Smooth muscle cell (in vitro differentiated cells): ENCODE results near the gene ZAR1. TPM values are rescaled to one million over a fixed set of nuclear protein-coding genes. Genes with fewer than 3 reads are reported as not detected.

Experiments used
- DNase-seq: peaks from one replicate; lab custom pipeline; 2025; ENCODE audit not compliant: unreplicated experiment; lab: John Stamatoyannopoulos, UW
- H2AFZ ChIP-seq: fragments of 200-600 bp; sonication (generic); 2 replicates; pipeline ENCODE4 v1.6.0; 2016; ENCODE audit warnings: antibody characterized with exemption, low read depth, mild to moderate bottlenecking
- H3F3A ChIP-seq: fragments of 200-600 bp; sonication (generic); 2 replicates; pipeline ENCODE4 v1.6.0; 2017; ENCODE audit warnings: antibody characterized with exemption, low read depth
- H3K27ac ChIP-seq: fragments of 200-600 bp; sonication (generic); 2 replicates; pipeline ENCODE4 v1.5.1; 2016; ENCODE audit warnings: low read depth, mild to moderate bottlenecking
- H3K27me3 ChIP-seq: fragments of 200-600 bp; sonication (generic); 2 replicates; pipeline ENCODE4 v1.6.1; 2016; ENCODE audit warnings: low read depth, mild to moderate bottlenecking
- H3K36me3 ChIP-seq: fragments of 200-600 bp; sonication (generic); 2 replicates; pipeline ENCODE4 v1.5.1; 2016; ENCODE audit warnings: low read depth
- H3K4me1 ChIP-seq: fragments of 200-600 bp; sonication (generic); 2 replicates; pipeline ENCODE4 v1.5.1; 2016; ENCODE audit warnings: low read depth
- H3K4me2 ChIP-seq: fragments of 200-600 bp; sonication (generic); 2 replicates; pipeline ENCODE4 v1.6.0; 2016; ENCODE audit warnings: mild to moderate bottlenecking
- H3K4me3 ChIP-seq: fragments of 200-600 bp; sonication (generic); 2 replicates; pipeline ENCODE4 v1.5.1; 2016; ENCODE audit warnings: mild to moderate bottlenecking
- H3K79me2 ChIP-seq: fragments of 200-600 bp; sonication (generic); 2 replicates; pipeline ENCODE4 v1.6.0; 2016; ENCODE audit warnings: low read depth, mild to moderate bottlenecking
- H3K9ac ChIP-seq: fragments of 200-600 bp; sonication (generic); 2 replicates; pipeline ENCODE4 v1.6.0; 2016; ENCODE audit warnings: low read depth
- H3K9me3 ChIP-seq: fragments of 200-600 bp; sonication (generic); replicated peaks from 2 replicates; pipeline ENCODE4 v1.5.1; 2016; ENCODE audit warnings: low read depth
- H4K20me1 ChIP-seq: fragments of 200-600 bp; sonication (generic); 2 replicates; pipeline ENCODE4 v1.6.0; 2016; ENCODE audit warnings: low read depth
- CTCF ChIP-seq: fragments of 200-600 bp; sonication (generic); IDR thresholded peaks from 2 replicates; pipeline ENCODE4 v1.5.1; 2017; ENCODE audit warnings: borderline replicate concordance, mild to moderate bottlenecking, antibody characterized with exemption; ENCODE audit not compliant: insufficient read depth, poor library complexity, severe bottlenecking
- WGBS: methylation state at CpG from one replicate; pipeline ENCODE4 v1.1.7; 2016; ENCODE audit warnings: low lambda C conversion rate; 5-methylcytosine and 5-hydroxymethylcytosine counted together
- polyA plus RNA-seq: library from polyadenylated mRNA; unstranded; fragments of >200 nt; fragmentation: Nextera tagmentation; extraction: Ambion mirVana; gene quantifications from 2 replicates; pipeline ENCODE4 v1.2.1, GENCODE V29; 2016
- total RNA-seq: library from RNA; depleted of rRNA; stranded (reverse); fragments of >200 nt; gene quantifications from 2 replicates; pipeline ENCODE4 v1.2.3, GENCODE V29; 2014

ZAR1 gene
- total and polyA plus RNA-seq, 2 experiments from 2014 or later, result not detected

- Histone ChIP-seq H3K27ac (no peak overlapping the region), H3K9me3 (no peaks in the 10 kb centered on the region), H3K4me2 (peak overlapping the region; percentile 54), H3K27me3 (peaks cover 82% of the 10 kb centered on the region), H3F3A (no peaks in the 10 kb centered on the region), H4K20me1 (no peaks in the 10 kb centered on the region), H2AFZ (no peak overlapping the region), H3K4me3 (peak overlapping the region; percentile 35), H3K79me2 (no peaks in the 10 kb centered on the region), H3K4me1 (no peaks in the 10 kb centered on the region), H3K9ac (no peak overlapping the region), H3K36me3 (no peaks in the 10 kb centered on the region)
- no peak for DNase-seq
- WGBS, result 13% methylated on average over 70 of the region's 104 CpGs
- TF ChIP-seq CTCF, result no peak
These were observed 845 bp downstream of the ZAR1 start for GRCh38 chr4:48490680-48491513.

GRCh38 chr4:48491514-48492176 lies 1.6 kb downstream of the ZAR1 start:
- no peak overlapping the region for H3K27ac ChIP-seq
- H3F3A ChIP-seq, result no peaks in the 10 kb centered on the region
- H3K9me3 ChIP-seq, result no peaks in the 10 kb centered on the region
- no peaks in the 10 kb centered on the region for H3K79me2 ChIP-seq
- H3K4me1 ChIP-seq, result no peaks in the 10 kb centered on the region
- TF ChIP-seq CTCF, result no peak
- peaks cover 75% of the 10 kb centered on the region for H3K27me3 ChIP-seq
- H3K36me3 ChIP-seq, result no peaks in the 10 kb centered on the region
- no peak overlapping the region for H3K4me2 ChIP-seq
- no peaks in the 10 kb centered on the region for H4K20me1 ChIP-seq
- DNase-seq, result no peak
- H3K9ac ChIP-seq, result no peak overlapping the region
- H2AFZ ChIP-seq, result no peak overlapping the region
- WGBS, result 67% methylated on average over 23 of the region's 23 CpGs
- H3K4me3 ChIP-seq, result no peak overlapping the region

GRCh38 chr4:48493452-48494100 lies 3.5 kb downstream of the ZAR1 start:
- H3K79me2 ChIP-seq, result no peaks in the 10 kb centered on the region
- H4K20me1 ChIP-seq, result no peaks in the 10 kb centered on the region
- TF ChIP-seq CTCF, result no peak
- H3K4me3 ChIP-seq, result no peak overlapping the region
- H2AFZ ChIP-seq, result no peak overlapping the region
- WGBS, result 55% methylated on average over 4 of the region's 4 CpGs
- H3F3A ChIP-seq, result no peaks in the 10 kb centered on the region
- DNase-seq, result no peak
- no peaks in the 10 kb centered on the region for H3K4me1 ChIP-seq
- H3K9ac ChIP-seq, result no peak overlapping the region
- H3K27me3 ChIP-seq, result peaks cover 55% of the 10 kb centered on the region
- no peak overlapping the region for H3K4me2 ChIP-seq
- no peak overlapping the region for H3K27ac ChIP-seq
- no peaks in the 10 kb centered on the region for H3K36me3 ChIP-seq
- no peaks in the 10 kb centered on the region for H3K9me3 ChIP-seq
